OCI-LY7 (cell line): ENCODE measurements around the gene SP1. TPM values are rescaled to one million over a fixed set of nuclear protein-coding genes. Genes with fewer than 3 reads are reported as not detected.

Experiments
- BruUV-seq: library from RNA; stranded (reverse); fragments of 400-500 nt; replicated peaks from 2 replicates; lab custom pipeline; 2021; lab: Mats Ljungman, UMichigan
- CTCF ChIA-PET: fragments of 300-600 bp; sonication (Branson Sonifier 250); formaldehyde crosslinking; loops from one replicate; lab custom pipeline; 2022; ENCODE audit warnings: antibody characterized with exemption; ENCODE audit not compliant: unreplicated experiment; lab: Charles Lee
- POLR2A ChIA-PET: fragments of 300-600 bp; sonication (Branson Sonifier 250); formaldehyde crosslinking; loops from one replicate; lab custom pipeline; 2022; ENCODE audit warnings: antibody characterized with exemption; lab: Charles Lee
- DNase-seq: peaks from one replicate; pipeline ENCODE4 v3.0.0-alpha.2; 2015; ENCODE audit warnings: low spot score
- H2AFZ ChIP-seq: fragments of 200-600 bp; sonication (generic), shearing (Covaris generic); 2 replicates; pipeline ENCODE4 v1.6.1; 2014; ENCODE audit warnings: mild to moderate bottlenecking, antibody characterized with exemption, low read length, moderate library complexity
- H3K27ac ChIP-seq: fragments of 200-600 bp; sonication (generic); 2 replicates; pipeline ENCODE4 v1.5.1; 2014; ENCODE audit warnings: mixed run types, low read depth, mild to moderate bottlenecking, moderate library complexity, low read length, inconsistent platforms; ENCODE audit not compliant: poor library complexity, severe bottlenecking
- H3K36me3 ChIP-seq: fragments of 200-600 bp; sonication (generic); 2 replicates; pipeline ENCODE4 v1.6.1; 2014; ENCODE audit warnings: mild to moderate bottlenecking, antibody characterized with exemption, low read length, moderate library complexity, mixed read lengths; ENCODE audit not compliant: insufficient read depth
- H3K4me1 ChIP-seq: fragments of 200-600 bp; sonication (generic); 2 replicates; pipeline ENCODE4 v1.5.1; 2014; ENCODE audit warnings: mild to moderate bottlenecking, low read length; ENCODE audit not compliant: insufficient read depth, poor library complexity, severe bottlenecking
- H3K4me2 ChIP-seq: fragments of 200-600 bp; sonication (generic); 2 replicates; pipeline ENCODE4 v1.6.1; 2014; ENCODE audit warnings: mild to moderate bottlenecking, low read length
- H3K4me3 ChIP-seq: fragments of 200-600 bp; sonication (generic); 2 replicates; pipeline ENCODE4 v1.5.1; 2014; ENCODE audit warnings: mild to moderate bottlenecking, low read depth, low read length; ENCODE audit not compliant: poor library complexity, severe bottlenecking
- H3K79me2 ChIP-seq: fragments of 200-600 bp; sonication (generic); 2 replicates; pipeline ENCODE4 v1.6.1; 2016; ENCODE audit warnings: low read depth, mild to moderate bottlenecking, low read length, moderate library complexity, mixed read lengths; ENCODE audit not compliant: insufficient read depth
- H3K9me2 ChIP-seq: fragments of 200-600 bp; sonication (generic); 2 replicates; pipeline ENCODE4 v1.6.1; 2016; ENCODE audit warnings: mild to moderate bottlenecking, low read length, mixed read lengths; ENCODE audit not compliant: insufficient read depth
- H3K9me3 ChIP-seq: fragments of 200-600 bp; sonication (generic); 2 replicates; pipeline ENCODE4 v1.6.1; 2014; ENCODE audit warnings: mild to moderate bottlenecking, mixed run types, low read length, mixed read lengths
- H4K20me1 ChIP-seq: fragments of 200-600 bp; sonication (generic); 2 replicates; pipeline ENCODE4 v1.6.1; 2014; ENCODE audit warnings: mild to moderate bottlenecking, antibody characterized with exemption, low read length, moderate library complexity, mixed read lengths; ENCODE audit not compliant: insufficient read depth
- CTCF ChIP-seq: fragments of 200-600 bp; sonication (generic); conservative IDR thresholded peaks from 2 replicates; pipeline ENCODE4 v1.5.1; 2014; ENCODE audit warnings: mild to moderate bottlenecking, antibody characterized with exemption, low read length, moderate library complexity, mixed read lengths
- EZH2phosphoT487 ChIP-seq: fragments of 200-600 bp; sonication (generic); IDR thresholded peaks from 2 replicates; pipeline ENCODE4 v1.6.1; 2018; ENCODE audit warnings: low read depth, borderline replicate concordance, mild to moderate bottlenecking, mixed run types, antibody characterized with exemption, low read length, moderate library complexity, mixed read lengths
- intact Hi-C: fragments of 100-400 bp; cut with micrococcal nuclease; formaldehyde crosslinking; loops from one replicate; pipeline ENCODE4 v1.10.0; 2022; ENCODE audit not compliant: unreplicated experiment
- total RNA-seq, 2 experiments: library from RNA; depleted of rRNA in 1 of 2; stranded (reverse); fragments of >200 nt in 1 of 2; shearing (Covaris generic) in 1 of 2; gene quantifications; 2 replicates each; pipeline ENCODE4 v1.2.3, GENCODE V29; 2014 to 2022

Gene SP1
- total RNA-seq, 2 experiments from 2014 or later = 58.9 to 83.9 TPM

- DNase-seq = no peak
- Histone ChIP-seq H3K9me2 (no peaks in the 10 kb centered on the region), H3K4me2 (no peak overlapping the region), H3K27ac (no peak overlapping the region), H3K79me2 (no peaks in the 10 kb centered on the region), H3K36me3 (no peaks in the 10 kb centered on the region), H2AFZ (no peak overlapping the region), H4K20me1 (no peaks in the 10 kb centered on the region), H3K4me1 (peaks cover 4% of the 10 kb centered on the region), H3K9me3 (no peaks in the 10 kb centered on the region), H3K4me3 (no peak overlapping the region)
- ChIA-PET POLR2A (interaction anchor here (0.7 to 0.8 kb wide), 2 partner anchors 12 to 14 kb away, joined by 3 read pairs; no protein-coding TSS in a partner anchor), CTCF (interaction anchor here (1.2 kb wide), 1 partner anchor 73 kb away, joined by 3 read pairs; no protein-coding TSS in a partner anchor)
- BruUV-seq = no TSS peak
- TF ChIP-seq EZH2phosphoT487 (no peak), CTCF (no peak)
- intact Hi-C loops = no loop called here
These were observed 45.7 kb downstream of the SP1 start for GRCh38 chr12:53425515-53426150.

GRCh38 chr12:53427905-53428594 lies 48.1 kb downstream of the SP1 start:
- no peaks in the 10 kb centered on the region for H3K9me2 ChIP-seq
- no peak overlapping the region for H3K4me2 ChIP-seq
- ChIA-PET POLR2A (interaction anchor here (0.6 to 1.3 kb wide), 2 partner anchors 73 to 248 kb away, joined by 3 read pairs; no protein-coding TSS in a partner anchor), CTCF (no interaction called here)
- no peak overlapping the region for H3K4me3 ChIP-seq
- H3K36me3 ChIP-seq = no peaks in the 10 kb centered on the region
- TF ChIP-seq CTCF = no peak
- no peak for TF ChIP-seq EZH2phosphoT487
- no peak overlapping the region for H3K27ac ChIP-seq
- H4K20me1 ChIP-seq = no peaks in the 10 kb centered on the region
- BruUV-seq = no TSS peak
- H3K9me3 ChIP-seq = no peaks in the 10 kb centered on the region
- no peak overlapping the region for H2AFZ ChIP-seq
- intact Hi-C loops = no loop called here
- peaks cover 2% of the 10 kb centered on the region for H3K4me1 ChIP-seq
- DNase-seq = no peak
- H3K79me2 ChIP-seq = no peaks in the 10 kb centered on the region

- Histone ChIP-seq H4K20me1 (no peaks in the 10 kb centered on the region), H3K9me3 (no peaks in the 10 kb centered on the region), H3K27ac (no peak overlapping the region), H3K4me1 (peaks cover 4% of the 10 kb centered on the region), H3K9me2 (no peaks in the 10 kb centered on the region), H3K36me3 (no peaks in the 10 kb centered on the region), H2AFZ (no peak overlapping the region), H3K4me3 (no peak overlapping the region), H3K79me2 (no peaks in the 10 kb centered on the region), H3K4me2 (no peak overlapping the region)
- no peak for TF ChIP-seq CTCF
- no peak for TF ChIP-seq EZH2phosphoT487
- DNase-seq = no peak
- CTCF ChIA-PET = no interaction called here
- POLR2A ChIA-PET = no interaction called here
- no TSS peak for BruUV-seq
- intact Hi-C loops = no loop called here
These were observed 48.8 kb downstream of the SP1 start for GRCh38 chr12:53428741-53429140.
